H9 (cell line): ENCODE results near the gene ECE2. TPM values are rescaled to one million over a fixed set of nuclear protein-coding genes. Genes with fewer than 3 reads are reported as not detected.

Source experiments
- DNase-seq: peaks from one replicate; pipeline ENCODE4 v3.0.0-alpha.2; 2017
- H2AFZ ChIP-seq: one replicate; pipeline ENCODE4 v1.6.1; 2013; ENCODE audit warnings: mild to moderate bottlenecking, low read length, control low read depth, moderate library complexity
- H2AK5ac ChIP-seq: 2 replicates; pipeline ENCODE4 v1.6.1; 2013; ENCODE audit warnings: low read length, control low read depth, mixed read lengths; ENCODE audit not compliant: insufficient read length
- H2BK120ac ChIP-seq: one replicate; pipeline ENCODE4 v1.6.1; 2013; ENCODE audit warnings: low read depth, mild to moderate bottlenecking, low read length, control low read depth, inconsistent platforms; ENCODE audit not compliant: poor library complexity, severe bottlenecking
- H2BK12ac ChIP-seq: 2 replicates; pipeline ENCODE4 v1.6.1; 2013; ENCODE audit warnings: low read length, control low read depth, mixed read lengths, low read depth; ENCODE audit not compliant: insufficient read length
- H2BK15ac ChIP-seq: 2 replicates; pipeline ENCODE4 v1.6.1; 2013; ENCODE audit warnings: low read depth, low read length, control low read depth
- H2BK20ac ChIP-seq: one replicate; pipeline ENCODE4 v1.6.1; 2013; ENCODE audit warnings: low read depth, mild to moderate bottlenecking, low read length, control low read depth, inconsistent platforms; ENCODE audit not compliant: poor library complexity, severe bottlenecking
- H2BK5ac ChIP-seq: 2 replicates; pipeline ENCODE4 v1.6.1; 2013; ENCODE audit warnings: low read length, control low read depth, mixed read lengths; ENCODE audit not compliant: insufficient read length
- H3K14ac ChIP-seq: 2 replicates; pipeline ENCODE4 v1.6.1; 2013; ENCODE audit warnings: low read length, control low read depth; ENCODE audit not compliant: insufficient read depth
- H3K18ac ChIP-seq: 2 replicates; pipeline ENCODE4 v1.6.1; 2013; ENCODE audit warnings: low read depth, mild to moderate bottlenecking, mixed read lengths, low read length, control low read depth; ENCODE audit not compliant: insufficient read length
- H3K23ac ChIP-seq: 2 replicates; pipeline ENCODE4 v1.6.1; 2013; ENCODE audit warnings: low read length, control low read depth, mixed read lengths, low read depth; ENCODE audit not compliant: insufficient read length
- H3K23me2 ChIP-seq: 2 replicates; pipeline ENCODE4 v1.6.1; 2013; ENCODE audit warnings: low read depth, mild to moderate bottlenecking, mixed read lengths, low read length, control low read depth; ENCODE audit not compliant: insufficient read length, poor library complexity, severe bottlenecking
- H3K27ac ChIP-seq: 2 replicates; pipeline ENCODE4 v1.5.1; 2013; ENCODE audit warnings: low read length, control low read depth, mixed read lengths, low read depth; ENCODE audit not compliant: insufficient read length
- H3K27me3 ChIP-seq: 2 replicates; pipeline ENCODE4 v1.6.1; 2013; ENCODE audit warnings: low read length, control low read depth, inconsistent platforms; ENCODE audit not compliant: insufficient read depth
- H3K4ac ChIP-seq: 2 replicates; pipeline ENCODE4 v1.6.1; 2013; ENCODE audit warnings: low read depth, mild to moderate bottlenecking, control low read depth, inconsistent platforms, low read length, moderate library complexity
- H3K4me1 ChIP-seq: 2 replicates; pipeline ENCODE4 v1.6.1; 2013; ENCODE audit warnings: low read length, control low read depth, inconsistent platforms; ENCODE audit not compliant: insufficient read depth
- H3K4me2 ChIP-seq: 2 replicates; pipeline ENCODE4 v1.6.1; 2013; ENCODE audit warnings: low read length, control low read depth, mixed read lengths; ENCODE audit not compliant: insufficient read length, insufficient read depth
- H3K56ac ChIP-seq: 2 replicates; pipeline ENCODE4 v1.6.1; 2013; ENCODE audit warnings: low read depth, mild to moderate bottlenecking, mixed read lengths, low read length, control low read depth; ENCODE audit not compliant: insufficient read length
- H3K79me1 ChIP-seq: 2 replicates; pipeline ENCODE4 v1.6.1; 2013; ENCODE audit warnings: low read depth, mild to moderate bottlenecking, moderate library complexity, low read length, control low read depth, inconsistent platforms; ENCODE audit not compliant: insufficient read depth, poor library complexity, severe bottlenecking
- H3K79me2 ChIP-seq: 2 replicates; pipeline ENCODE4 v1.6.1; 2013; ENCODE audit warnings: low read length, control low read depth, inconsistent platforms; ENCODE audit not compliant: insufficient read depth
- H3K9ac ChIP-seq: 2 replicates; pipeline ENCODE4 v1.6.1; 2013; ENCODE audit warnings: low read length, control low read depth, mixed read lengths; ENCODE audit not compliant: insufficient read length; ENCODE audit errors: extremely low read depth
- H3K9me3 ChIP-seq: one replicate; pipeline ENCODE4 v1.6.1; 2013; ENCODE audit warnings: low read depth, low read length, inconsistent platforms; ENCODE audit not compliant: control insufficient read depth
- H3T11ph ChIP-seq: one replicate; pipeline ENCODE4 v1.6.1; 2013; ENCODE audit warnings: mild to moderate bottlenecking, low read length, control low read depth, inconsistent platforms
- H4K20me1 ChIP-seq: one replicate; pipeline ENCODE4 v1.6.1; 2013; ENCODE audit not compliant: control insufficient read depth, insufficient read length, insufficient read depth
- H4K5ac ChIP-seq: 2 replicates; pipeline ENCODE4 v1.6.1; 2013; ENCODE audit warnings: low read depth, mild to moderate bottlenecking, mixed read lengths, low read length, control low read depth; ENCODE audit not compliant: insufficient read length
- H4K8ac ChIP-seq: replicated peaks from 2 replicates; pipeline ENCODE4 v1.6.1; 2013; ENCODE audit warnings: low read length, control low read depth, mixed read lengths, low read depth; ENCODE audit not compliant: insufficient read length
- H4K91ac ChIP-seq: 2 replicates; pipeline ENCODE4 v1.6.1; 2013; ENCODE audit warnings: low read depth, mild to moderate bottlenecking, moderate library complexity, mixed read lengths, low read length, control low read depth; ENCODE audit not compliant: insufficient read length
- H3K27ac Mint-ChIP-seq, 3 experiments: 2 replicates in 2 of 3; 3 replicates in 1 of 3; pipeline ENCODE4 v1.8.0; 2020 to 2021; ENCODE audit warnings: mixed read lengths in 3 of 3, mild to moderate bottlenecking in 1 of 3, moderate library complexity in 1 of 3
- H3K27me3 Mint-ChIP-seq: 2 replicates; pipeline ENCODE4 v1.8.0; 2021; ENCODE audit warnings: low read depth, mild to moderate bottlenecking, moderate library complexity, mixed read lengths
- H3K36me3 Mint-ChIP-seq, 3 experiments: 2 replicates in 2 of 3; 3 replicates in 1 of 3; pipeline ENCODE4 v1.8.0; 2020 to 2021; ENCODE audit warnings: low read depth in 3 of 3, mixed read lengths in 3 of 3; ENCODE audit not compliant: insufficient read depth in 1 of 3
- H3K4me1 Mint-ChIP-seq, 2 experiments: 2 replicates each; pipeline ENCODE4 v1.8.0; 2020; ENCODE audit warnings: mixed read lengths in 2 of 2
- H3K4me3 Mint-ChIP-seq, 2 experiments: 2 replicates in 1 of 2; 3 replicates in 1 of 2; pipeline ENCODE4 v1.8.0; 2020 to 2021; ENCODE audit warnings: mild to moderate bottlenecking in 2 of 2, mixed read lengths in 2 of 2, moderate library complexity in 1 of 2
- H3K9me3 Mint-ChIP-seq, 2 experiments: 2 replicates in 1 of 2; 3 replicates in 1 of 2; pipeline ENCODE4 v1.8.0; 2020; ENCODE audit warnings: mild to moderate bottlenecking in 2 of 2, mixed read lengths in 2 of 2, moderate library complexity in 1 of 2
- WGBS: extraction: QIAGEN DNeasy Blood & Tissue Kit; methylation state at CpG from one replicate; pipeline ENCODE4 v1.1.7; 2013; ENCODE audit warnings: missing lambda C conversion rate, low lambda C conversion rate, mixed read lengths; ENCODE audit not compliant: insufficient read length; ENCODE audit errors: extremely low coverage; 5-methylcytosine and 5-hydroxymethylcytosine counted together
- total RNA-seq: library from RNA; stranded (reverse); gene quantifications from 2 replicates; pipeline ENCODE4 v1.2.1, GENCODE V29; 2021
- TF ChIP-seq, protein P1 (sequence below): fragments of 200-600 bp; sonication (generic); conservative IDR thresholded peaks from 3 replicates; pipeline ENCODE4 v1.8.0; 2021; ENCODE audit warnings: antibody characterized with exemption, mild to moderate bottlenecking

ECE2 gene
- total RNA-seq, 1 experiment from 2014 or later: not detected

DNA sequence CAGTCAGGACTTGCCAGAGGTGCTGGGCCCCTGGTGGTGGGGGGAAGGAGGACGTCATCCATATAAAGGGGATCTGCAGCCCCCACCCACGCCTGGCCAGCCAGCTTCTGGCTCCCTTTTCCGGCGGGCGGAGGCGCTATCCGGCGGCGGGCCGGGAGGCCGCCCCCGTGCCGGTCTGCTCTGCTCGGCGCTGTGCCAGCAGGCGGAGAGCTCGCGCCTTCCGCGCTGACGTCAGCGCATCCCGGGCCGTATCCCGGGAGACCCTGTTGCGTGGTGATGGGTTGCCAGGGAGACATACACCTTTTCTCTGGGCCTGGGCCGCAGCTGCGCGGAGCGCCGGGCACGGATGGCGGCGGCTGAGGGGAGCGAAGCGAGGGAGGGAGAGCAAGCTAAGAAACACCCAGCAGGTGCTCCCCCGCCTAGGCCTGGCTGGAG lies 62.7 kb downstream of the ECE2 start:
- no peak overlapping the region for H3K9ac ChIP-seq
- H2BK5ac ChIP-seq: no peak overlapping the region
- no peaks in the 10 kb centered on the region for H3K9me3 ChIP-seq
- no peak overlapping the region for H2BK15ac ChIP-seq
- no peak overlapping the region for H3K23ac ChIP-seq
- no peak overlapping the region for H4K8ac ChIP-seq
- peak overlapping the region; percentile 75 for H3K18ac ChIP-seq
- no peak overlapping the region for H2BK120ac ChIP-seq
- H3K27ac Mint-ChIP-seq: peak overlapping the region in 2 of 3 experiments; percentile 6 to 90; a peak in 3 of 7 replicates
- no peaks in the 10 kb centered on the region for H3K79me1 ChIP-seq
- peaks cover 20 to 42% (median 27%) of the 10 kb centered on the region in 3 experiments for H3K36me3 Mint-ChIP-seq
- H3K23me2 ChIP-seq: peaks cover 10% of the 10 kb centered on the region
- peak overlapping the region; percentile 18; the same call in 1 of the 2 replicates for H3K14ac ChIP-seq
- no peaks in the 10 kb centered on the region for H3K27me3 ChIP-seq
- no peaks in the 10 kb centered on the region; the same call in 1 of the 2 replicates for H3K27me3 Mint-ChIP-seq
- H4K5ac ChIP-seq: no peak overlapping the region
- no CpG with 5 or more reads among the region's 37 CpGs for whole genome bisulfite sequencing
- TF ChIP-seq, protein P1, sequence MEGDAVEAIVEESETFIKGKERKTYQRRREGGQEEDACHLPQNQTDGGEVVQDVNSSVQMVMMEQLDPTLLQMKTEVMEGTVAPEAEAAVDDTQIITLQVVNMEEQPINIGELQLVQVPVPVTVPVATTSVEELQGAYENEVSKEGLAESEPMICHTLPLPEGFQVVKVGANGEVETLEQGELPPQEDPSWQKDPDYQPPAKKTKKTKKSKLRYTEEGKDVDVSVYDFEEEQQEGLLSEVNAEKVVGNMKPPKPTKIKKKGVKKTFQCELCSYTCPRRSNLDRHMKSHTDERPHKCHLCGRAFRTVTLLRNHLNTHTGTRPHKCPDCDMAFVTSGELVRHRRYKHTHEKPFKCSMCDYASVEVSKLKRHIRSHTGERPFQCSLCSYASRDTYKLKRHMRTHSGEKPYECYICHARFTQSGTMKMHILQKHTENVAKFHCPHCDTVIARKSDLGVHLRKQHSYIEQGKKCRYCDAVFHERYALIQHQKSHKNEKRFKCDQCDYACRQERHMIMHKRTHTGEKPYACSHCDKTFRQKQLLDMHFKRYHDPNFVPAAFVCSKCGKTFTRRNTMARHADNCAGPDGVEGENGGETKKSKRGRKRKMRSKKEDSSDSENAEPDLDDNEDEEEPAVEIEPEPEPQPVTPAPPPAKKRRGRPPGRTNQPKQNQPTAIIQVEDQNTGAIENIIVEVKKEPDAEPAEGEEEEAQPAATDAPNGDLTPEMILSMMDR: peak; percentile 25; the same call in 1 of the 3 replicates
- H3K4me2 ChIP-seq: no peak overlapping the region
- H3K4ac ChIP-seq: no peak overlapping the region
- peaks cover 4% of the 10 kb centered on the region for H4K20me1 ChIP-seq
- H2AFZ ChIP-seq: no peak overlapping the region
- no peaks in the 10 kb centered on the region; a peak in 1 of 5 replicates for H3K9me3 Mint-ChIP-seq
- H3T11ph ChIP-seq: no peak overlapping the region
- no peak overlapping the region for H4K91ac ChIP-seq
- H3K4me1 Mint-ChIP-seq: peaks cover 34 to 37% of the 10 kb centered on the region in 2 experiments
- peak overlapping the region in 1 of 2 experiments; percentile 63; a peak in 3 of 5 replicates for H3K4me3 Mint-ChIP-seq
- no peak overlapping the region for H3K27ac ChIP-seq
- H3K79me2 ChIP-seq: no peaks in the 10 kb centered on the region
- H2BK20ac ChIP-seq: no peak overlapping the region
- no peak overlapping the region for H2BK12ac ChIP-seq
- no peak overlapping the region for H3K56ac ChIP-seq
- no peaks in the 10 kb centered on the region for H3K4me1 ChIP-seq
- H2AK5ac ChIP-seq: no peak overlapping the region
- DNase-seq: peak; percentile 93
